HG02938 (cell line): ENCODE data around the gene PPARG.
"Not testable (repeated sequence)": the region's sequence is repeated elsewhere in the genome, so short reads cannot be mapped to it uniquely, and the experiment has no call there.

Experiments used
- ATAC-seq: cut with Tn5 transposase; IDR thresholded peaks from one replicate; pipeline ENCODE4 v1.9.1; 2021; ENCODE audit warnings: mild to moderate bottlenecking, moderate library complexity; ENCODE audit not compliant: unreplicated experiment

Gene PPARG

GRCh38 chr3:12437861-12438260 lies 149.0 kb downstream of the PPARG start:
- no peak for ATAC-seq

- no peak for ATAC-seq
These were observed 149.4 kb downstream of the PPARG start for GRCh38 chr3:12438318-12438717.

DNA sequence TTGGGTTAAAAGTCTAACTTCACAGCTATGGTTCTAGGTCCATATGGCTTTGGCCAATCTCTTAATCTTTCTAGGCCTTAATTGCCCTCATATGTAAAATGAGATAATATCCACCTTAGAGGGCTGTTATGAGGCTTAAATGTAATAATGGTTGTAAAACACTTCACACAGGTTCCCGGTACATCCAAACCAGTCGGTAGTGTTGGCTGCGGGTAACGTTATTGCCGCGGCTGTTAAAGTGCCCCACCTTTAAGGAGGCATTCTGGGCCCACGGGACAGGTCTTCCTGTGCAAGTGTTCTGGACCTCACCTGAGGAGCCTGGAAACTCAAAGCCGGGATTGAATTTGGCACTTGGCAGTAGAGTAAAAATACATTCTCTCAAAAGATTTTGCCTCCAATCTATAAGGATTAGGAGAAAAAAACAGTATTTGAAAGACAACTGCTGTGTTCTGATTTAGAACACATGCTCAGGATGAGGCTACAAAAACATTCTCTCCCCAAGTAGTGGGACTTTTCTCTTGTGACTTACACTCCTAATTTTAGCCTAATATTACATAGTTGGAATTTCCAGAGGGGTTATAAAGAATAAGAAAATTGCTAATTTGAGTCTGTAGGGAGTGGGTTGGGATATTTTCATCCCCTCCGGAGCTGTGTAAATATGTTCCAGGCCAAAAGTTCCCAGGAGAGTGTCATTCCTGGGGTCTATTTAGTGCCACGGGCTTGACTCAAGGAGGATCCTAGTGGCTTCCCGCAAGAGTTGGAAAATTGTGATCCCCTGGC lies 150.5 kb downstream of the PPARG start:
- ATAC-seq, result no peak

GRCh38 chr3:12440927-12441714 lies 152.3 kb downstream of the PPARG start:
- ATAC-seq, result no peak

- ATAC-seq, result no peak
These were observed 154.0 kb downstream of the PPARG start for GRCh38 chr3:12442654-12443501.

GRCh38 chr3:12443781-12444522 lies 155.1 kb downstream of the PPARG start:
- no peak for ATAC-seq

- no peak for ATAC-seq
These were observed 156.0 kb downstream of the PPARG start for GRCh38 chr3:12444582-12445471.

DNA sequence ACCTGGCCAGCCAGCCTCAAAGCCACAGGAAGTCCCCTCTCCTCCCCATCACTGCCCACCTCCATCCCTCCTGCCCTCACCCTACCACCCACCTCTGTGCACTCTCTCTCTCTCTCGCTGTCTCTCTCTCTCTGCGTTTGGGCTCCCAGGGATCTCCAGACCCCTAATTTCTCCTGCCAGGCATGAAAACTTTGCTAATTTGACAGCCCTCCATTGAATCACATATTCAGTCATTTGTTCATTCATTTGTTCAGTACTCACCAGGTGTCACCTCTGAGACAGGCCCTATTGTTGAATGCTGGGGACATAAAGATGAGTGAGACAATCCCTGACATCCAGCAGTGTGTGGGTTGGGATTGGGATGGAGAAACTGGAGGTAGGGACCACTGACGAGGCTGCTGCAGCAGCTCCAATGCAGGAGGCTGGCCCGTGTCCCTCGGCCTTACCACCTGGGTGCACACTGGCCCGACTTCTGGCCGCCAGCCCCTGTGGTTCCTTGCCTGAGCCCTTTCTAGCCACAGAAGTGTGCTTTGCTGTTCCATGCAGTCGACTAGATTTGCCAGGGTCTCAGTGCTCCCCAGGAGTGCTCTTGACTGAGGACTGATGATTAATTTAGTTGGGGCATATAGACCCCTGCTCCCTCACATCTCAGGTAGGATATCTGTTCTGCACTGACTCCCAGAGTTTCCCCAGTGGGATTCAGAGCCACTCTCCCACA lies 156.8 kb downstream of the PPARG start:
- no peak for ATAC-seq

DNA sequence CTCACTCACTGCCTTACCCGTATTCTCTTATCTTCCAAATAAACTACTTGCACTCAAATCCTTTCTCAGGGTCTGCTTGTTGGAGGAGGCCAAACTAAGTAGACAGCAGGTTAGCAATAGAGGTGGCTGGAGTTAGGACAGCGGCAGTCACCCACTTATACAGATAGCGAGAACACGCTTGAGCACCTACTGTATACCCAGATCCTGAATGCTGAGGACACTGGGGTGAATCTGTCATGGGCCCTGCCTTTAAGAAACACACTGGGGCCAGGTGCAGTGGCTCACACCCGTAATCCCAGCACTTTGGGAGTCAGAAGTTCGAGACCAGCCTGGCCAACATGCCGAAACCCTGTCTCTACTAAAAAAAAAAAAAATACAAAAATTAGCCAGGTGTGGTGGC lies 157.4 kb downstream of the PPARG start:
- ATAC-seq, result no peak

DNA sequence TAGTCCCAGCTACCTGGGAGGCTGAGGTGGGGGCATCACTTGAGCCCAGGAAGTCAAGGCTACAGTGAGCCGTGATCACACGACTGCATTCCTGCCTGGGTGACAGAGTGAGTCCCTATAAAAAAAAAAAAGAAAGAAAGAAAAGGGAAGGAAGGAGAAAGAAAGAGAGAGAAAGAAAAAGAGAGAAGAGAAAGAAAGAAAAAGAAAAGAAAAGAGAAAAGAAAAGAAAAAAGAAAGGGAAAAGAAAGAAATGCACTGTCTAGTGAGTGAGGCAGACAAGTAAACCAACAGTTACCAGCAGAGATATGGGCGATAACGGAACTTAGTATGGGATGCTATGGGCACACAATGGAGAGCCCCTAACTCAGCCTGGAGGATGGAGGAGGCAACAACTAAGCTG lies 158.2 kb downstream of the PPARG start:
- ATAC-seq, result no peak

DNA sequence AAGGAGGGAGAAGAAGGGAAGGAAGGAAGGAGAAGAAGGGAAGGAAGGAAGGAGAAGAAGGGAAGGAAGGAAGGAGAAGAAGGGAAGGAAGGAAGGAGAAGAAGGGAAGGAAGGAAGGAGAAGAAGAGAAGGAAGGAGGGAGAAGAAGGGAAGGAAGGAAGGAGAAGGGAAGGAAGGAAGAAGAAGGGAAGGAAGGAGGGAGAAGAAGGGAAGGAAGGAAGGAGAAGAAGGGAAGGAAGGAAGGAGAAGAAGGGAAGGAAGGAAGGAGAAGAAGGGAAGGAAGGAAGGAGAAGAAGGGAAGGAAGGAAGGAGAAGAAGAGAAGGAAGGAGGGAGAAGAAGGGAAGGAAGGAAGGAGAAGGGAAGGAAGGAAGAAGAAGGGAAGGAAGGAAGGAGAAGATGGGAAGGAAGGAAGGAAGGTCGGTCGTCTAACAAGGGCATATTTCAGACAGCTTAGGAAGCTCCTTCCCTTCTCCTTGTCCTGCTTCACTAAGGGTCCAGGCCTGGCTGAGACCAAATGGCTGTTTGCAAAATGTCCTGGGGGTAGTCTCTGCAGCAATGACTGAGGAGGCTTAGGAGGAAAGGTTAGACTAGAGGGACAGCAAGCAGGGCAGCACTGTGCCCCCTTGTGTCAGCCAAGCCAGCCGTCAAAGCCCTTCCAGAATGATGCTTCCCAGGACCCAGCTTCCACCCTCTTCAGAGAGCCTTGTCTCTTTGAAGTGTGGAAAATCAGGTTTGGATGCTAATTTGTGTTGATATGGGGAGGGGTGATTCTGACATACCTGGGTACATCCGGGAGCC lies 159.7 kb downstream of the PPARG start:
- not testable (repeated sequence) for ATAC-seq

- no peak for ATAC-seq
These were observed 161.2 kb downstream of the PPARG start for GRCh38 chr3:12449889-12450682.

- ATAC-seq, result no peak
These were observed 162.6 kb downstream of the PPARG start for GRCh38 chr3:12451481-12451880.

DNA sequence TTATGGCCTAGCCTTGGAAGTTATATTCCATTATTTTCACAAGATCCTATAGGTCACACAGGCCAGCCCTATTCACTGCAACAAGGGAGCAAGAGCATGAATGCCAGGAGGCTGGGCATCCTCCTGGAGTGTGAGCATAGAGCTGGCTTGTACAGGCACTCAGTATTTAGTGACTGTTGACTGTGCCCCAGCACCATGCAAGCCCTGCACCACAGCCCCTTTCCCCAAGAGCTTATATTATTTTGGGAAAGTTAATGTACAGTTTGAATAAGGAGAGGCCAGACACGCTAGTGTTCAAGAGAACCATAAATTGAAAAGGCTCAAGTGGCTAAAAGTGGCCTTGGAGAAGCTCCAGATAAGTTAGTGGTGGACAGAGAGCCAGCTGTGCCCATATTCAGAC lies 163.1 kb downstream of the PPARG start:
- ATAC-seq, result no peak

GRCh38 chr3:12452361-12453330 lies 163.8 kb downstream of the PPARG start:
- ATAC-seq, result no peak

- ATAC-seq, result no peak
These were observed 165.4 kb downstream of the PPARG start for GRCh38 chr3:12454076-12454815.
